Keratinocyte (primary cell): ENCODE results near the gene MUC13. TPM values are rescaled to one million over a fixed set of nuclear protein-coding genes. Genes with fewer than 3 reads are reported as not detected.

ENCODE experiments used
- DNase-seq: peaks from one replicate; pipeline ENCODE4 v3.0.0-alpha.2; 2011; ENCODE audit warnings: low read depth, missing footprints, low spot score
- FAIRE-seq: peaks from 2 replicates; lab custom pipeline; 2011; peaks lifted over from hg19 to GRCh38; lab: Jason Lieb, UNC
- H2AFZ ChIP-seq: 2 replicates; pipeline ENCODE4 v1.6.0; 2012; ENCODE audit warnings: low read length, control low read depth, inconsistent platforms; ENCODE audit not compliant: control insufficient read depth
- H3K27ac ChIP-seq: 2 replicates; pipeline ENCODE4 v1.5.1; 2011; ENCODE audit warnings: low read length; ENCODE audit not compliant: control insufficient read depth, insufficient read depth
- H3K27me3 ChIP-seq: 3 replicates; pipeline ENCODE4 v1.6.0; 2011; ENCODE audit warnings: low read length; ENCODE audit not compliant: control insufficient read depth, insufficient read depth; ENCODE audit errors: extremely low read depth
- H3K36me3 ChIP-seq, 2 experiments: 2 replicates in 1 of 2; 3 replicates in 1 of 2; pipeline ENCODE4 v1.5.1; 2011; ENCODE audit warnings: low read length in 2 of 2, mild to moderate bottlenecking in 1 of 2; ENCODE audit not compliant: control insufficient read depth in 2 of 2, insufficient read depth in 2 of 2; ENCODE audit errors: extremely low read depth in 1 of 2
- H3K4me1 ChIP-seq: 3 replicates; pipeline ENCODE4 v1.5.1; 2011; ENCODE audit warnings: low read length; ENCODE audit not compliant: control insufficient read depth, insufficient read depth; ENCODE audit errors: extremely low read depth
- H3K4me2 ChIP-seq: 3 replicates; pipeline ENCODE4 v1.6.0; 2011; ENCODE audit warnings: low read depth, low read length; ENCODE audit not compliant: control insufficient read depth, insufficient read depth; ENCODE audit errors: extremely low read depth
- H3K4me3 ChIP-seq, 3 experiments: fragments of 200-600 bp in 1 of 3; sonication (generic) in 1 of 3; 2 replicates in 2 of 3; 3 replicates in 1 of 3; pipeline ENCODE4 v1.5.1; 2011 to 2016; ENCODE audit warnings: low read length in 3 of 3, mild to moderate bottlenecking in 3 of 3, control low read depth in 2 of 3, inconsistent platforms in 1 of 3, low read depth in 1 of 3, mixed read lengths in 1 of 3, mixed run types in 1 of 3, moderate library complexity in 1 of 3; ENCODE audit not compliant: control insufficient read depth in 2 of 3, insufficient read depth in 2 of 3; ENCODE audit errors: extremely low read depth in 1 of 3
- H3K79me2 ChIP-seq: 2 replicates; pipeline ENCODE4 v1.6.0; 2012; ENCODE audit warnings: low read length; ENCODE audit not compliant: control insufficient read depth, insufficient read depth
- H3K9ac ChIP-seq: 3 replicates; pipeline ENCODE4 v1.6.0; 2011; ENCODE audit warnings: low read length; ENCODE audit not compliant: control insufficient read depth, insufficient read depth; ENCODE audit errors: extremely low read depth
- H3K9me1 ChIP-seq: 3 replicates; pipeline ENCODE4 v1.6.0; 2011; ENCODE audit warnings: low read length; ENCODE audit not compliant: control insufficient read depth, insufficient read depth; ENCODE audit errors: extremely low read depth
- H3K9me3 ChIP-seq: 2 replicates; pipeline ENCODE4 v1.5.1; 2012; ENCODE audit warnings: low read depth, low read length; ENCODE audit not compliant: control insufficient read depth
- H4K20me1 ChIP-seq: 3 replicates; pipeline ENCODE4 v1.6.0; 2011; ENCODE audit warnings: low read length; ENCODE audit not compliant: control insufficient read depth, insufficient read depth; ENCODE audit errors: extremely low read depth
- EZH2 ChIP-seq: IDR thresholded peaks from one replicate; pipeline ENCODE4 v1.6.1; 2012; ENCODE audit warnings: inconsistent platforms, mild to moderate bottlenecking, low read length, moderate library complexity
- dilution Hi-C: fragments of 300-500 bp; cut with MboI; formaldehyde crosslinking; loops from one replicate; pipeline ENCODE4 v1.7.0; 2020; ENCODE audit warnings: low sequenced_read_pairs; ENCODE audit not compliant: extremely low pct_ligation_motif_present
- polyA plus RNA-seq, 5 experiments: library from polyadenylated mRNA; depleted of rRNA in 3 of 5; stranded (reverse) in 3 of 5; stranded (forward) in 1 of 5; unstranded in 1 of 5; fragments of >200 nt; gene quantifications; 1 replicate in 1 of 5; 2 replicates in 3 of 5; 3 replicates in 1 of 5; pipeline versions ENCODE4 v1.2.1 to v1.2.3, GENCODE V29; 2011 to 2012; ENCODE audit warnings: missing spikeins in 2 of 5, low read depth in 1 of 5, low replicate concordance in 1 of 5
- TF ChIP-seq, protein P1 (sequence below), 3 experiments: IDR thresholded peaks in 1 of 3; conservative IDR thresholded peaks in 1 of 3; optimal IDR thresholded peaks in 1 of 3; 2 replicates in 2 of 3; 3 replicates in 1 of 3; pipeline versions ENCODE3 to v1.5.1; 2011; ENCODE audit warnings: low read length in 3 of 3, mild to moderate bottlenecking in 3 of 3, moderate library complexity in 2 of 3, control low read depth in 1 of 3, inconsistent platforms in 1 of 3; ENCODE audit not compliant: insufficient read depth in 2 of 3; ENCODE audit errors: extremely low read depth in 1 of 3

MUC13 gene
- polyA plus RNA-seq, 1 donor (not counting 4 experiments of a cell fraction or from before 2014, with no cell fraction given) = not detected

DNA sequence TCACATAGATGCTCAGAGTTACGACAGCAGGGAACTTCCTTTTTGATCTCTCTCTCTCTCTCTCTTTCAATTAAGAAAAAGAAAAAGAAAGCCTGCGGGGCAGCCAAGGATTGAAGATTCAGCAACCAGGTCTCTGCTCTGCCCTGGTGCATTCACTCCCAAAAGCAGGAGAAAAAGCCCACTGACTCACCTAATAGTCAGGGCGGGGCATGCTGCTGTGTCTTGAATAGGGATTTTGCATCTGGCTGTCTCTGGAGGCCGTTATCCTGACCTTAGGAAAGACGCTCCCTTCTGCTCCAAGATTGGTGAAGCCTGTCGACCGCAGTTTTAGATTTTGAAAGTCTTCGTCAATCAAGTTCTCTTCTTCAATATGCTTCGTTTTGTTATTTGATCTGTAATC, 26.6 kb downstream of the MUC13 start:
- Histone ChIP-seq H3K79me2 (no peaks in the 10 kb centered on the region), H3K9me3 (no peaks in the 10 kb centered on the region), H3K27me3 (peaks cover 4% of the 10 kb centered on the region), H3K36me3 (no peaks in the 10 kb centered on the region), H3K9ac (no peak overlapping the region), H3K4me2 (no peak overlapping the region), H4K20me1 (no peaks in the 10 kb centered on the region), H3K27ac (no peak overlapping the region), H3K4me3 (no peak overlapping the region), H3K4me1 (no peaks in the 10 kb centered on the region), H3K9me1 (no peaks in the 10 kb centered on the region), H2AFZ (no peak overlapping the region)
- TF ChIP-seq, protein P1, sequence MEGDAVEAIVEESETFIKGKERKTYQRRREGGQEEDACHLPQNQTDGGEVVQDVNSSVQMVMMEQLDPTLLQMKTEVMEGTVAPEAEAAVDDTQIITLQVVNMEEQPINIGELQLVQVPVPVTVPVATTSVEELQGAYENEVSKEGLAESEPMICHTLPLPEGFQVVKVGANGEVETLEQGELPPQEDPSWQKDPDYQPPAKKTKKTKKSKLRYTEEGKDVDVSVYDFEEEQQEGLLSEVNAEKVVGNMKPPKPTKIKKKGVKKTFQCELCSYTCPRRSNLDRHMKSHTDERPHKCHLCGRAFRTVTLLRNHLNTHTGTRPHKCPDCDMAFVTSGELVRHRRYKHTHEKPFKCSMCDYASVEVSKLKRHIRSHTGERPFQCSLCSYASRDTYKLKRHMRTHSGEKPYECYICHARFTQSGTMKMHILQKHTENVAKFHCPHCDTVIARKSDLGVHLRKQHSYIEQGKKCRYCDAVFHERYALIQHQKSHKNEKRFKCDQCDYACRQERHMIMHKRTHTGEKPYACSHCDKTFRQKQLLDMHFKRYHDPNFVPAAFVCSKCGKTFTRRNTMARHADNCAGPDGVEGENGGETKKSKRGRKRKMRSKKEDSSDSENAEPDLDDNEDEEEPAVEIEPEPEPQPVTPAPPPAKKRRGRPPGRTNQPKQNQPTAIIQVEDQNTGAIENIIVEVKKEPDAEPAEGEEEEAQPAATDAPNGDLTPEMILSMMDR (optimal IDR thresholded peaks at IDR 0.05 in 1 of 3, IDR thresholded peaks at IDR 0.05 in 1 of 3, conservative IDR thresholded peaks at IDR 0.05 in 1 of 3; ENCODE audit: extremely low read depth in 1 of 3, insufficient read depth in 2 of 3, low read length in 3 of 3) = no peak
- TF ChIP-seq EZH2 = no peak
- FAIRE-seq (no peak), DNase-seq (no peak)
- dilution Hi-C loops = no loop called here

DNA sequence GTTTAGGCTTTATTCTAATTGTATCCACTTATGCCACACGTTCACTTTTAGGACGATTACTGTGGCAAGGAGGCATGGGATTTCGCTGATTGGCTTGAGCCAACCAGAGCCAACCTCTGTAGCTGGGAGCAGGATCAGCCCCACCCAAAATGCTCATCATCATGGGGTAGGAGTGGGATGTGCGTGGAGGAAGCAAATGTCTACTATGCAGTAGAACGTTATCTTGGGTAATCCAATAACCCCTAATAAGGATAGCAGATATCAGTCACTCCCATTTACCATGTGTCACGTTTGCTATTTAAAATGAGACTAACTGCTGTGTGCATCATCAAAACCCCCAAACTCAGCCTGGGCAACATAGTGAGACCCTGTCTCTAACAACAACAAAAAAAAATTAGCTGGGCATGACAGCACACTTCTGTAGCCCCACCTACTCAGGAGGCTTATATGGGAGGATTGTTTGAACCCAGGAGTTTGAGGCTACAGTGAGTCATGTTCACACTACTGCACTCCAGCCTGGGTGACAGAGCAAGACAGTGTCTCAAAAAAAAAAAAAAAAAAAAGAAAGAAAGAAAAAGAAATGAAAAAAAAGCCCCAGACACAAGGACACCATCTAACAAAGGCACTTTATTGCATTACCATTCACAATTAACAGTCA, 29.6 kb downstream of the MUC13 start:
- H3K27ac ChIP-seq = no peak overlapping the region
- no peaks in the 10 kb centered on the region for H3K9me3 ChIP-seq
- no peaks in the 10 kb centered on the region for H3K27me3 ChIP-seq
- no peaks in the 10 kb centered on the region for H3K36me3 ChIP-seq
- H3K9me1 ChIP-seq = no peaks in the 10 kb centered on the region
- no peak overlapping the region for H3K9ac ChIP-seq
- H3K4me3 ChIP-seq = no peak overlapping the region
- H4K20me1 ChIP-seq = no peaks in the 10 kb centered on the region
- no peaks in the 10 kb centered on the region for H3K79me2 ChIP-seq
- no peaks in the 10 kb centered on the region for H3K4me1 ChIP-seq
- TF ChIP-seq EZH2 = no peak
- TF ChIP-seq, protein P1 (optimal IDR thresholded peaks at IDR 0.05 in 1 of 3, IDR thresholded peaks at IDR 0.05 in 1 of 3, conservative IDR thresholded peaks at IDR 0.05 in 1 of 3; ENCODE audit: extremely low read depth in 1 of 3, insufficient read depth in 2 of 3, low read length in 3 of 3) = no peak
- dilution Hi-C loops = no loop called here
- FAIRE-seq = no peak
- no peak for DNase-seq
- H2AFZ ChIP-seq = no peak overlapping the region
- no peak overlapping the region for H3K4me2 ChIP-seq
